B cell (primary cell): ENCODE data around the gene IFRD1. TPM values are rescaled to one million over a fixed set of nuclear protein-coding genes. Genes with fewer than 3 reads are reported as not detected.

Source experiments
- ATAC-seq: fragments of 200-7000 bp; cut with Tn5 transposase; one replicate; pipeline ENCODE4 v1.10.0; 2021; ENCODE audit warnings: low read depth, mild to moderate bottlenecking, moderate number of reproducible peaks, moderate library complexity
- CTCF ChIA-PET: fragments of 350-600 bp; sonication (Branson Sonifier 250); formaldehyde crosslinking; loops from one replicate; lab custom pipeline; 2021; ENCODE audit warnings: antibody characterized with exemption, inconsistent platforms; lab: Charles Lee
- POLR2A ChIA-PET: fragments of 350-600 bp; sonication (Branson Sonifier 250); formaldehyde crosslinking; loops from one replicate; lab custom pipeline; 2021; ENCODE audit warnings: antibody characterized with exemption; lab: Charles Lee
- DNase-seq: peaks from one replicate; pipeline ENCODE4 v3.0.0; 2013
- H2AFZ ChIP-seq: 2 replicates; pipeline ENCODE4 v1.6.1; 2012; ENCODE audit warnings: mild to moderate bottlenecking, low read depth, low read length; ENCODE audit not compliant: insufficient read depth, poor library complexity, severe bottlenecking
- H3K27ac ChIP-seq, 2 donors: 1 replicate in 1 of 2; 2 replicates in 1 of 2; pipeline ENCODE4 v1.5.1; 2012 to 2013; ENCODE audit warnings: low read length in 2 of 2, mild to moderate bottlenecking in 2 of 2, moderate library complexity in 1 of 2
- H3K27me3 ChIP-seq, 4 experiments: fragments of 200-600 bp in 1 of 4; sonication (generic) in 1 of 4; replicated peaks in 1 of 4; 1 replicate in 2 of 4; 2 replicates in 2 of 4; pipeline versions ENCODE4 v1.6.1 to v1.7.0; 2013 to 2016; ENCODE audit warnings: low read length in 3 of 4, mild to moderate bottlenecking in 2 of 4, mixed read lengths in 1 of 4, moderate library complexity in 1 of 4; ENCODE audit not compliant: insufficient read depth in 4 of 4, control insufficient read depth in 3 of 4; ENCODE audit errors: control extremely low read depth in 1 of 4
- H3K36me3 ChIP-seq, 2 experiments: replicated peaks in 1 of 2; 1 replicate in 1 of 2; 2 replicates in 1 of 2; pipeline versions ENCODE4 v1.6.1 to v1.7.1; 2013; ENCODE audit warnings: low read length in 1 of 2; ENCODE audit not compliant: insufficient read depth in 2 of 2, control insufficient read depth in 1 of 2; ENCODE audit errors: control extremely low read depth in 1 of 2, extremely low read depth in 1 of 2
- H3K4me1 ChIP-seq, 2 donors: fragments of 200-600 bp in 1 of 2; sonication (generic) in 1 of 2; 1 replicate in 1 of 2; 2 replicates in 1 of 2; pipeline versions ENCODE4 v1.5.1 to v1.6.1; 2013 to 2017; ENCODE audit warnings: low read length in 2 of 2; ENCODE audit not compliant: control insufficient read depth in 2 of 2, insufficient read depth in 2 of 2
- H3K4me2 ChIP-seq: replicated peaks from 2 replicates; pipeline ENCODE3; 2012; ENCODE audit warnings: mild to moderate bottlenecking, low read depth, low read length; ENCODE audit not compliant: poor library complexity, severe bottlenecking
- H3K4me3 ChIP-seq, 5 experiments: fragments of 200-600 bp in 1 of 5; sonication (generic) in 1 of 5; 1 replicate in 3 of 5; 2 replicates in 2 of 5; pipeline versions ENCODE4 v1.5.1 to v1.7.0; 2011 to 2016; ENCODE audit warnings: low read length in 4 of 5, mild to moderate bottlenecking in 4 of 5, low read depth in 2 of 5, control low read depth in 1 of 5, moderate library complexity in 1 of 5; ENCODE audit not compliant: insufficient read depth in 1 of 5; ENCODE audit errors: control extremely low read depth in 1 of 5, extremely low read depth in 1 of 5
- H3K79me2 ChIP-seq: fragments of 200-600 bp; sonication (generic); one replicate; pipeline ENCODE4 v1.6.0; 2016; ENCODE audit warnings: low read length; ENCODE audit not compliant: control insufficient read depth, insufficient read depth
- H3K9ac ChIP-seq: fragments of 200-600 bp; sonication (generic); 2 replicates; pipeline ENCODE4 v1.6.1; 2017; ENCODE audit warnings: mild to moderate bottlenecking, low read length, moderate library complexity
- H3K9me3 ChIP-seq, 3 donors: one replicate each; pipeline versions ENCODE4 v1.6.1 to v1.7.1; 2013; ENCODE audit warnings: low read length in 2 of 3; ENCODE audit not compliant: control insufficient read depth in 2 of 3, insufficient read depth in 1 of 3; ENCODE audit errors: control extremely low read depth in 1 of 3
- H4K20me1 ChIP-seq: 2 replicates; pipeline ENCODE4 v1.6.0; 2012; ENCODE audit warnings: mild to moderate bottlenecking, low read length; ENCODE audit not compliant: insufficient read depth, control insufficient read depth, poor library complexity, severe bottlenecking
- H3K27ac Mint-ChIP-seq: one replicate; pipeline ENCODE4 v1.8.0; 2021; ENCODE audit warnings: mixed read lengths
- H3K27me3 Mint-ChIP-seq: one replicate; pipeline ENCODE4 v1.8.0; 2021; ENCODE audit warnings: mixed read lengths
- H3K4me1 Mint-ChIP-seq: one replicate; pipeline ENCODE4 v1.8.0; 2021; ENCODE audit warnings: mixed read lengths
- H3K4me3 Mint-ChIP-seq: one replicate; pipeline ENCODE4 v1.8.0; 2021; ENCODE audit warnings: mixed read lengths
- H3K9me3 Mint-ChIP-seq: one replicate; pipeline ENCODE4 v1.8.0; 2022; ENCODE audit warnings: mixed read lengths; ENCODE audit not compliant: insufficient read depth
- CTCF ChIP-seq: fragments of 200-600 bp; IDR thresholded peaks from one replicate; pipeline ENCODE4 v1.8.0; 2022; ENCODE audit warnings: antibody characterized with exemption, mild to moderate bottlenecking
- EZH2 ChIP-seq: IDR thresholded peaks from 2 replicates; pipeline ENCODE4 v1.6.1; 2012; ENCODE audit warnings: borderline replicate concordance, low read depth, mild to moderate bottlenecking, moderate library complexity, low read length; ENCODE audit not compliant: insufficient read depth, poor library complexity, severe bottlenecking
- WGBS: methylation state at CpG from one replicate; pipeline ENCODE4 v1.1.5; 2013; ENCODE audit warnings: missing lambda C conversion rate; ENCODE audit not compliant: insufficient coverage; 5-methylcytosine and 5-hydroxymethylcytosine counted together
- intact Hi-C: fragments of 100-400 bp; cut with micrococcal nuclease; formaldehyde crosslinking; loops from one replicate; pipeline ENCODE4 v1.10.0; 2022
- polyA minus RNA-seq: library from RNA; depleted of rRNA, polyadenylated mRNA; stranded (reverse); fragments of >200 nt; gene quantifications from 2 replicates; pipeline ENCODE4 v1.2.3, GENCODE V29; 2012
- polyA plus RNA-seq: library from polyadenylated mRNA; depleted of rRNA; stranded (reverse); fragments of >200 nt; gene quantifications from 2 replicates; pipeline ENCODE4 v1.2.3, GENCODE V29; 2012
- total RNA-seq, 2 donors: library from RNA; stranded (reverse); fragments of 120-200 nt in 1 of 2; gene quantifications; 1 replicate in 1 of 2; 2 replicates in 1 of 2; pipeline versions ENCODE4 v1.2.3 to v1.2.4, GENCODE V29; 2013 to 2022

IFRD1 gene
- total RNA-seq = 101 and 106 TPM in 2 replicates
- total RNA-seq (2013) = 63.7 TPM
- 54.1 and 182 TPM in 2 replicates for polyA plus RNA-seq
- 151 and 233 TPM in 2 replicates for polyA minus RNA-seq

GRCh38 chr7:112449902-112450806 lies at the start of gene IFRD1:
TSS of gene IFRD1 (plus strand) at chr7:112450460. CDS start at chr7:112450689, 229 bp downstream.
- peaks cover 38% of the 10 kb centered on the region for H3K4me1 Mint-ChIP-seq
- intact Hi-C loops = loop anchor here (1.0 to 10.0 kb wide), 5 partner anchors 59 to 887 kb away; partner anchors contain the start of genes IMMP2L and TMEM168
- no peaks in the 10 kb centered on the region for H3K27me3 Mint-ChIP-seq

More at GRCh38 chr7:112449902-112450806, at the start of gene IFRD1:
- peak; percentile 84 for ATAC-seq
- peaks cover 48% of the 10 kb centered on the region for H3K79me2 ChIP-seq
- peak within 1 kb of the TSS; percentile 95 for H2AFZ ChIP-seq
- WGBS = under 1% methylated on average over 72 of the region's 73 CpGs
- peak within 1 kb of the TSS; percentile 99 for H3K9ac ChIP-seq
- no peak for TF ChIP-seq CTCF
- no peak for TF ChIP-seq EZH2
- ChIA-PET CTCF (interaction anchor here (1.2 to 1.5 kb wide), 2 partner anchors 9 to 888 kb away, joined by 3 to 4 read pairs; partner anchors contain the start of gene IMMP2L), POLR2A (interaction anchor here (1.2 to 1.7 kb wide), 4 partner anchors 10 to 490 kb away, joined by 4 to 7 read pairs (median 6); partner anchors contain the start of genes DOCK4 and TMEM168)
- H3K9me3 ChIP-seq = no peaks in the 10 kb centered on the region
- peak within 1 kb of the TSS; percentile 95 for H3K4me3 Mint-ChIP-seq
- H3K9me3 Mint-ChIP-seq = no peaks in the 10 kb centered on the region
- H3K4me1 ChIP-seq = peaks cover 16 to 19% of the 10 kb centered on the region in 2 donors
- H3K27me3 ChIP-seq = no peaks in the 10 kb centered on the region
- peak within 1 kb of the TSS; percentile 80 to 100 (median 95) for H3K4me3 ChIP-seq
- H4K20me1 ChIP-seq = peaks cover 45% of the 10 kb centered on the region
- peak within 1 kb of the TSS; percentile 82 for H3K4me2 ChIP-seq
- no peaks in the 10 kb centered on the region for H3K36me3 ChIP-seq
- H3K27ac Mint-ChIP-seq = peak within 1 kb of the TSS; percentile 98
- DNase-seq = peak; percentile 99
- H3K27ac ChIP-seq = peak within 1 kb of the TSS; percentile 98 to 99
